Measurements from ENCODE around the gene FRRS1L. TPM values are rescaled to one million over a fixed set of nuclear protein-coding genes. Genes with fewer than 3 reads are reported as not detected.
A peak's percentile ranks its signal among the peaks of the same experiment; 100 is the strongest.

Gene FRRS1L
- total RNA-seq, 4 donors from 2014 or later, result 0.80 to 3.8 (median 1.9) TPM

DNA sequence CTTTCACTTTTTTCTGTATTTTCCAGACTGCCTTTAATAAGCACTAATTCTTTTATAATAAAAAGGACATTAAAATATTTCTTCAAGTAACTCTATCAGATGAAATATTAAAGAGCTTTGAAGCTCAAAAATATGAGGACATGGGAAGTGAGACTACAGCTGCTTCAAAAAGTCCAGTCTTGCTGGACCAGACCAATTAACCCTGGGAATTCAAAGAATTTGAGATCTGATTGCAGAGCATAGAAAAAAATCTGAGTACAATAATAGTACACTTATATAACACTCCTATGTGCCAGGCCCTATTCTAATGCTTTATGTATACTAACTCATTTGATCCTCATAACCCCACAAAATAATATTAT, 57.1 kb downstream of the FRRS1L start:
- H3K4me3 ChIP-seq, result no peak overlapping the region
- DNase-seq, result no peak
- peaks cover 0 to 70% (median 7%) of the 10 kb centered on the region in 4 donors for H3K4me1 ChIP-seq
- peak overlapping the region in 1 of 4 donors; percentile 63 for H3K27ac ChIP-seq
- no peak for TF ChIP-seq POLR2A (IDR thresholded peaks at IDR 0.05)
- no peak for TF ChIP-seq CTCF (IDR thresholded peaks at IDR 0.05)
- no peaks in the 10 kb centered on the region for H3K27me3 ChIP-seq
- peaks cover 0 to 10% (median 0%) of the 10 kb centered on the region in 3 donors for H3K36me3 ChIP-seq
- H3K9me3 ChIP-seq, result no peaks in the 10 kb centered on the region

- TF ChIP-seq POLR2A (IDR thresholded peaks at IDR 0.05) (no peak), CTCF (IDR thresholded peaks at IDR 0.05) (no peak)
- H3K27ac ChIP-seq, result peak overlapping the region in 1 of 4 donors; percentile 63
- H3K27me3 ChIP-seq, result no peaks in the 10 kb centered on the region
- no peak overlapping the region for H3K4me3 ChIP-seq
- no peaks in the 10 kb centered on the region for H3K9me3 ChIP-seq
- no peak for DNase-seq
- H3K4me1 ChIP-seq, result peaks cover 0 to 56% (median 5%) of the 10 kb centered on the region in 4 donors
- H3K36me3 ChIP-seq, result peaks cover 0 to 18% (median 0%) of the 10 kb centered on the region in 3 donors
These were observed 58.7 kb downstream of the FRRS1L start for GRCh38 chr9:109108318-109108717.

DNA sequence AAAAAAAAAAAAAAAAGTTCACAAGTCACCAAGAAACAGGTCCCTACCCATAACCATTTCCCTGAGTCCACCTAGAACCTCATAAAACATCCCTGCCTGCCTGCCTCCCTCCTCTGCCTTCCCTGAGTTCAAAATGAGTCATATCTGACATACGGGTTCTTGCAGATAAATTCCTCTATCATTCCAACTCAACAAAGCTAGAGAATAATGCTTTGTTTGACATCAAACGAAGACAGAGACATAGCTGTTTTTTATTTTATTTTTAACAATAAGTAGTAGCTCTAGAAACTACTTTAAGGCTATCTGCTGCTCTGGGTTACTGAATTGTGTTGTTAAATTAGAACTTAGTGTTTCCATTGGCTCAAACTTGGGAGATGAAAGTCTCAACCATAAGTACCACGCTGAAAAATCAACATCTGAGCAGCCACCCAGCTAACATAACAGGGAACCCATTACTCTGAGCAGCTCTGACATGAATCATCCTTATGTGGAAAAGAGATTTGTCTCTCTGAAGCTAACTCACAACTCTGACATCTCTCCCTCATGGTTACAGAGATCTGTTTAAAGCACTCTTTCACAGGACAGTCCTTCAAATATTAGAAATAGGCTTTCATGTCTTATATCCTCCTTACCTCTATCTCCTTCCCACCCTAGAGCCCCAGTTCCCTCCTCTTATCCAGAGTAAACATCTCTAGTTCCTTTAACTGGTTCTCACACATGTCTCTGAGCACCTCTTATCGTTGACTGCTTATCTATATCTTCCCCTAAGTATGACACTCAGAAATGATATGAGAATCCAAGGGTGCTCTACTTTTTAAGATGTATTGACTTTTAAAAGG, 59.4 kb downstream of the FRRS1L start:
- peak overlapping the region in 1 of 4 donors; percentile 48 for H3K27ac ChIP-seq
- H3K4me3 ChIP-seq, result no peak overlapping the region
- TF ChIP-seq POLR2A (IDR thresholded peaks at IDR 0.05) (no peak), CTCF (IDR thresholded peaks at IDR 0.05) (no peak)
- H3K9me3 ChIP-seq, result no peaks in the 10 kb centered on the region
- DNase-seq, result no peak
- no peaks in the 10 kb centered on the region for H3K27me3 ChIP-seq
- peaks cover 0 to 25% (median 0%) of the 10 kb centered on the region in 3 donors for H3K36me3 ChIP-seq
- H3K4me1 ChIP-seq, result peaks cover 0 to 49% (median 5%) of the 10 kb centered on the region in 4 donors

GRCh38 chr9:109101810-109102209, 65.2 kb downstream of the FRRS1L start:
- TF ChIP-seq CTCF (IDR thresholded peaks at IDR 0.05) (no peak), POLR2A (IDR thresholded peaks at IDR 0.05) (no peak)
- Histone ChIP-seq H3K9me3 (no peaks in the 10 kb centered on the region), H3K27ac (peak overlapping the region in 2 of 4 donors; percentile 1 to 70), H3K4me3 (no peak overlapping the region), H3K36me3 (peaks cover 0 to 25% (median 0%) of the 10 kb centered on the region in 3 donors), H3K4me1 (peaks cover 0 to 40% (median 3%) of the 10 kb centered on the region in 4 donors), H3K27me3 (no peaks in the 10 kb centered on the region)
- DNase-seq, result no peak

DNA sequence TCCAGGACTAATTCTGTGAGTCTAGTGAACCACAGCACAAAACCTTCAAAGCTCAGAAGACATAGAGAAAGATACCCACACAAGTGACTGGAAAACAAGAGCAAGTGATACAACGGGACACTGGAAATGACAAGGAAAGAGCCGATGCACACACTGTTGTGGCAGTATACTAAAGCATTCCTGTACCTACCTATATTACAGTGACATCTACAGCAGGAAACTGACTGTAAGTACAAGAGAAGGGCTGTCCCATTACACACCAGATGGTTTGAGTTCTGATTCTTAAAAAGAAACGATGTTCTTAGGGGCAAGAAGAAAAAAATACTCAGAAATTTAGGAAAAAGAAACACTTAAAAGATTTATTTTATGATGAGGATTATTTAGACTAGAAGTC, 65.8 kb downstream of the FRRS1L start:
- Histone ChIP-seq H3K27me3 (no peaks in the 10 kb centered on the region), H3K27ac (peak overlapping the region in 2 of 4 donors; percentile 1 to 70), H3K9me3 (no peaks in the 10 kb centered on the region), H3K36me3 (peaks cover 0 to 25% (median 0%) of the 10 kb centered on the region in 3 donors), H3K4me1 (peaks cover 0 to 40% (median 3%) of the 10 kb centered on the region in 4 donors), H3K4me3 (no peak overlapping the region)
- TF ChIP-seq CTCF (IDR thresholded peaks at IDR 0.05) (no peak), POLR2A (IDR thresholded peaks at IDR 0.05) (no peak)
- DNase-seq, result no peak

All from Peyer's patch (tissue), 4 donors.